NCI-H82 (cell line): ENCODE data around the gene ZNF705A.
"Not testable (repeated sequence)": the region's sequence is repeated elsewhere in the genome, so short reads cannot be mapped to it uniquely, and the experiment has no call there.

Experiments used
- DNase-seq: peaks from one replicate; lab custom pipeline; 2025; lab: John Stamatoyannopoulos, UW

ZNF705A gene

DNA sequence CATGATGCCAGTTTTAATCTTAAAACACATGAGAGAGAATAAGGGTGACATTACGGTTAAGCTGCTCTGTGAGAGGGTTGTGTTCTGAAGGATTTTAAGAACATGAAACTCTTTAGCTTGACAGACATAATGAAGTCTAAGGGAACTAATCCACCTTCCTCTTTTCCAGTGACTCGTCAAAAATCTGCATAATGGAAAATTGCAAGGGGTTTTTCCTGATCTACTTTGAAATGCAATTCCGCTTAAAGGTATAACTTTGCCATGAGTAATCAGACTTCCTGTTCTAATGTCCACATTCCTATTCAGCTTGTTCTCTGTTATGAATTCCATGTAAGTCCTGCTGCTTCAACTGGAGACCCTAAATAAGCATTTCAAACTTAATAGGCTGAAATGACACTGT is at the start of gene ZNF705A:
Gene ZNF705A, plus strand, starts transcription at position 171 of the 400 bp plus-strand sequence. CDS start 15,611 bp downstream, outside the sequence.
- no peak for DNase-seq

GRCh38 chr12:8108808-8109398 is 47.9 kb upstream of the ZNF705A start:
- peak; percentile 82 for DNase-seq

DNA sequence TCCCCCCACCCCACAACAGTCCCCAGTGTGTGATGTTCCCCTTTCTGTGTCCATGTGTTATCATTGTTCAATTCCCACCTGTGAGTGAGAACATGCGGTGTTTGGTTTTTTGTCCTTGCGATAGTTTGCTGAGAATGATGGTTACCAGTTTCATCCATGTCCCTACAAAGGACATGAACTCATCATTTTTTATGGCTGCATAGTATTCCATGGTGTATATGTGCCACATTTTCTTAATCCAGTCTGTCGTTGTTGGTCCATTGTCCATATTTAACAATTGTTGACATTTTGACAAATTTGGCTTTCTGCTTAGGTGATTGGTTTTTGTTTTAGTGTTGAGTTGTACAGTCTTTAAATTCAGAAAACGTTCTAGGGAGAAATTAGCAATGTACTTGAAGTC is 43.7 kb upstream of the ZNF705A start:
- DNase-seq, result not testable (repeated sequence)

GRCh38 chr12:8120072-8120713 is 36.6 kb upstream of the ZNF705A start:
- DNase-seq, result no peak

DNA sequence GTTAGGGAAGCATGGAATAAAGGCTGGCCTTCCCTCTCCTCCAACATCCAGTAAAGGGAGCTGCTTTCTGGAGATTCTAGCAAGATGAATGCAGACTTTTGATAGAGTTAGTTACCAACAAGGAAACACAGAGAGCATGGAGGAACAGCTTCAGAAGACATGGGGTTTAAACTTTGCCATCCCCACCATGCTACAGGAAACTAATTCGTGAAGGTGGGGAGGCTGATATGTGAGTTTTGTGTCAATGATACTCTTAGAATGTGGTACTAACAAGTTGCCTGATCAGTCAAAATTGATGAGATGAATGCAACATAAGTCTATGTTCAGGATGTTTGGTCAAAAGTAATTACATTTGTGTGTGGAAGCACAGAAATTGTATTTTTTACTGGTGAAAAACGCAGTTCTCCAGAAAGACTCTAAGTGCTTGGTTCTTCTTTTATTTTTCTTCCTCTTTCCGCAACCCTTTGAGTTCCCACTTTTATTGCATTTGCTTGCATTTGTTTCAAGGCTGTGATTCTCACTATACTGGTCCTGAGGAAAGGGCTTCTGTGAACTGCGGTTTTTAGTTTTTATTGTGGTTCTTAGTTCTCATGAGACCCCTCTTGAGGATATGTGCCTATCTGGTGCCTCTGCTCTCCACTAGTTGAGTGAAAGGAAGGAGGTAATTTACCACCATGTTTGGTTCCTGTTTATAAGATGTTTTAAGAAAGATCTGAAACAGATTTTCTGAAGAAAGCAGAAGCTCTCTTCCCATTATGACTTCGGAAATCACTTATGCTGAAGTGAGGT is 33.5 kb upstream of the ZNF705A start, which contains the start of gene CLEC4A:
Gene CLEC4A, plus strand, starts transcription at position 494 of the 789 bp plus-strand sequence. Its CDS starts 262 bp downstream, at position 756.
- no peak for DNase-seq

- no peak for DNase-seq
These were observed 29.7 kb upstream of the ZNF705A start for GRCh38 chr12:8127138-8127537.

GRCh38 chr12:8133636-8134397 is 23.0 kb upstream of the ZNF705A start:
- DNase-seq, result peak; percentile 71

DNA sequence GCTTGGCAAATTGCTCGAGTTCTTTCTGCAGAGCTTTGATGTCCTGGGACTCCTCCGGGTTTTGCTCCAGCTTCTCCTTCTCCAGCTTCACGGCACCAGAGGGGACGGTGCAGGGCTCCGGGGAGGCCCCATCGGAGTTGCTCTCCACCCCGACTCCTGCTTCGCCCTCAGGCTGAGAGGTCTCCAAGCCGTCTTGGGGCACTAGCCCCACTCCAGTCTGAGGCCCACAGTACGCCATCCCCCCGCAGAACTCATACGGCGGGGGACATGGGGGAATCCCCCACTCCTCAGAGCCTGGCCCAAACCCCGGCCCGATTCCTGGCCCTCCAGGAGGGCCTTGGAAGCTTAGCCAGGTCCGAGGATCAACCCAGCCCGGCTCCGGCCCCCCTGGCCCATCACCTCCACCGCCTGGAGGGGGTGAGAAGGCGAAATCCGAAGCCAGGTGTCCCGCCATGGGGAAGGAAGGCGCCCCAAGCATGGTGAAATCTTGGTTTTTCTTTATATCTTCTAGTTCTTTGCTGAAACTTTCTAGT is 22.4 kb upstream of the ZNF705A start:
- not testable (repeated sequence) for DNase-seq

DNA sequence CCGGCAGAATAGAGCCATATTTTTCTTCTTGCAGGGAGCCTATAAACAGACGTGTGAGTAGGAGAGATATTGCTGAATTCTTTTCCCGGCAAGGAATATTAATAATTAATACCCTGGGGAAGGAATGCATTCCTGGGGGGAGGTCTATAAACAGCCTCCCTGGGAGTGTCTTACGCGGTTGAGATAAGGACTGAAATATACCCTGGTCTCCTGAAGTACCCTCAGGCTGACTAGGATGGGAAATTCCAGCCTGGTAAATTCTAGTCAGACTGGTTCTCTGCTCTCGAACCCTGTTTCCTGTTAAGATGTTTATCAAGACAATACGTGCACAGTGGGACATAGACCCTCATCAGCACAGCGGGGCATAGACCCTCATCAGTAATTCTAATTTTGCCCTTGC is 15.2 kb upstream of the ZNF705A start:
- not testable (repeated sequence) for DNase-seq

DNA sequence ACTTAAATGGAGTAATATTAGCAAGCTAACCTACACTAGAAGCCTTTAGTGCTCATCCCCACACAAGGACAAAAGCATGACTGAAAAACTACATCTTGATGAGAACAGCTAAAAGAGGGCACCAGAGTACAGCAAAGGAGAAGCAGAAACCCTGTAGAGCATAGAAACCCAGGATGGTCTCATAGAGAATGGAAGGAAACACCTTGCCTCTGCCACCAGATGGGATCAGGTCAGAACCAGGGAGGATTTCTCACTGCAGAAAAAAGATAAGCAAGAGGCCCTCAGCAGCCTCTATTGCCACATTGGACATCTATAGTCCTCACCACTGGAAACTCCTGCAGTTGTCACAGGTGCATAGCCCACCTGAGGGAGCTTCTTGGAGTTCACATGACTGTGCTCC is 13.6 kb upstream of the ZNF705A start:
- DNase-seq, result no peak

DNA sequence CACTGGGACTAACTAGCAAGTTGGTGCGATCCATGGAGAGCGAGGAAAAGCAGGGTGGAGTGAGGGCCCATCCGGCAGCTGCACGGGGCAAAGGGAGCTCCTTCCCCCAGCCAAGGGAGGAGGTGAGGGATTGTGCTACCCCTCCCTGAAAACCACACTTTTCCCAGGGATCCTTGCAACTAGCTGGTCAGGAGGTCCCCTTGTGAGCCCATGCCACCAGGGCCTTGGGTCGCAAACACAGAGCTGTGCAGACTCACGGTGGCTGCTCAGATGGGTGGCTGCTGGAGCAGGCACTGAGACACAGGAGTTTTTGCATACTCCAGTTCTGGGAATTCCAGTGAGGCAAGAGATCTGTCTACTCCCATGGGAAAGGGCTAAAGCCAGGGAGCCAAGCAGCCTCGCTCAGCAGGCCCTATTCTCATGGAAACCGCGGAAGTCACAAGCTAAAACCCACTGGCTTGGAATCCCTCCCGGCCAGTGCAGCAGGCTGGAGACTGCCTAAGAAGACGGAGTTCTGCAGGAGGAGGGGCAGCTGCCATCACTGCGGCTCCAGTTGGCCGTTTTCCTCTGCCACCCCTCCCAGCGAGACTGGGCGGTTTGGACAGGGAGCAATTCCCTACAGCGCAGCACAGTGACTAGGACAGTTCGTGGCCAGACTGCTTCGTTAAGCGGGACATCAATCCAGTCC is 10.9 kb upstream of the ZNF705A start:
- peak; percentile 28 for DNase-seq

DNA sequence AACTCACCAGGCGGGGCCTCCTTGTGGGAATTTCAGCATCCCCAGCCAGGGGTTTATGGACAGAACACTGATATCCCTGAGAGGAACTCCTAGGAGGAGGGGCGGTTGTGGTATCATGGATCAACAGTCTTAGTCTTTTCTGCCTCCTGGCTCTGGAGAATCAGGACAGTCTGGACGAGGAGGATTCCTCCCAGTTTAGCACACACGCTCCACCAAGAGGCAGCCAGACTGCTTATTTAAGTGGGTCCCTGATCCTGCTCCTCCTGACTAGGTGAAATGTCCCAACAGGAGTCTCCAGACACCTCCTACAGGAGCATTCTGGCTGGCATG is 10.4 kb upstream of the ZNF705A start:
- peak; percentile 26 for DNase-seq

GRCh38 chr12:8154526-8154925 is 2.3 kb upstream of the ZNF705A start:
- DNase-seq, result no peak

DNA sequence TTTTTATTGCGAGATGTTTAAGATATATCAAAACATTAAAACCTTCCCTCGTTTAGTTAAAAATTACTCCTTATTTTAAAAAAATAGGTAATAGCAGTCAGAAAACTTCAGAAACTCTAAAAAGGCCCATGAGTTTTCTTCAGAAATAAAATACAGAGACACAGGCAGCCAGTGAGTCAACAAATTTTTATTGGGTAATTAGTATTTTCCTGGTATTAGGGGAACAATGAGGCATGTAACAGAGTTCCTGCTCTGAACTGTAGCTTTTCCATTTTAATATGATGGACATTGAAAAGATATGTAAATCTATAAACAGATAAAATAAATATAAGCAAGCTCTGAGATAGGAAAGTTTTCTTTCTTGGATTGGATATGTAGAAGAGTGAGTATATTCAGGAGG is 399 bp upstream of the ZNF705A start:
- DNase-seq, result no peak

DNA sequence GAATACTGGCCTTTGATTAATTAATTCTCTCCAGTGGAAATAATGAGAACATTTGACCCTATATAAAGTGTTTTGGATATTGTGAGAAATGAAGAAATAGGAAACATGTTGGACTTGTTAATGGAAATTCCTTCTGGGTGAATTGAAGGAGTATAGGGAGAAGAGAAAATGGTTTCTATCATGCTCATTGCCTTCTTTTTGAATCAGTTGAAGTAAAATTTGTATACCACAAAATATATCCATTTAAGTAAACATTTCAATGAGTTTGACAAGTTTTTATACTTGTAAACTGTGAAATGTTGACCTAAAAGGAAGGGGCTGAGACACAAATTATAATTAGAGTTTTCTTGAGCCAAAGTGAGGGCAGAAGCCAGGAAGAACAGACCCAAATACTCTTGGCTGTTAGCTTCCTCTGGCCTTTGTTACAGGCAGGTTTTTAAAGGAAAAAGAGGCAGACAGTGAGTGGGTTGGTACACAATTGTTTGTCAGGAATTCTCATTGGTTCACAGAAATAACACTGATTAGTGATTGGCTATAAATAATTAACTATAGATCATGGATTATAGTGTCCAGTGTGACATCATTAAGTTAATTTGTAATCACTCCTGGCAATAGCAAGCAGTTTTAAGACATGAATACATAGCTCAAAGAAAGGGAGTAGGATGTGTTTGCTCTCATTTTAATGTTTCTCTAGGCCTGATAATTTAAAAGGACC is 826 bp downstream of the ZNF705A start:
- peak; percentile 16 for DNase-seq

DNA sequence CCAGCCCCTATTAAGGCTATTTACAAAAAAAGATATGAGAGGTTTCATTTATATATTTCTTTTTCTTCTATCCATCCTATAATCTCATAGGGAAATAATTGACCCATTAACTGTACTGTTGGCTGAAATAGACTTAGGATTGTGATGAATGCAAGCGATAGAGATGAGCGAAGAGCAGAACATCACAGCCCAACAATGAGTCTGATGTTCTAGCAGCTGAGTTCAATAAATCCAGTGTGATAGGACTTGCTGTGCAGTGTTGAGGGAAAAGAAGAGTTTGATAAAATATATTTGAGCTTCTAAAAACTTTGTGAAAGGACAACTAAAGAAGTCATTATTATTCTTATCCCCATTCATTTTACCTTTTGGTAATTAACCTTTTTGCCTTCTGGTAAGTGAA is 16.1 kb downstream of the ZNF705A start:
- not testable (repeated sequence) for DNase-seq

- DNase-seq, result peak; percentile 65
These were observed 23.3 kb downstream of the ZNF705A start for GRCh38 chr12:8179989-8180585.

- DNase-seq, result not testable (repeated sequence)
These were observed 24.5 kb downstream of the ZNF705A start for GRCh38 chr12:8181271-8181670.

GRCh38 chr12:8182923-8183322 is 26.1 kb downstream of the ZNF705A start:
- DNase-seq, result not testable (repeated sequence)

DNA sequence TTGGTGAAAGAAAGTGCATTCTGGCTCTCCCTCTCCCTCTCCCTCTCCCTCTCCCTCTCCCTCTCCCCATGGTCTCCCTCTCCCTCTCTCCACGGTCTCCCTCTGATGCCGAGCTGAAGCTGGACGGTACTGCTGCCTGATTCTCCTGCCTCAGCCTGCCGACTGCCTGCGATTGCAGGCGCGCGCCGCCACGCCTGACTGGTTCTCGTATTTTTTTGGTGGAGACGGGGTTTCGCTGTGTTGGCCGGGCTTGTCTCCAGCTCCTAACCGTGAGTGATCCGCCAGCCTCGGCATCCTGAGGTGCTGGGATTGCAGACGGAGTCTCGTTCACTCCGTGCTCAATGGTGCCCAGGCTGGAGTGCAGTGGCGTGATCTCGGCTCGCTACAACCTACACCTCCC is 26.5 kb downstream of the ZNF705A start:
- DNase-seq, result not testable (repeated sequence)
